ENCODE results near the gene AREL1.
"Not testable (repeated sequence)": the region's sequence is repeated elsewhere in the genome, so short reads cannot be mapped to it uniquely, and the experiment has no call there.

The AREL1 gene, protein sequence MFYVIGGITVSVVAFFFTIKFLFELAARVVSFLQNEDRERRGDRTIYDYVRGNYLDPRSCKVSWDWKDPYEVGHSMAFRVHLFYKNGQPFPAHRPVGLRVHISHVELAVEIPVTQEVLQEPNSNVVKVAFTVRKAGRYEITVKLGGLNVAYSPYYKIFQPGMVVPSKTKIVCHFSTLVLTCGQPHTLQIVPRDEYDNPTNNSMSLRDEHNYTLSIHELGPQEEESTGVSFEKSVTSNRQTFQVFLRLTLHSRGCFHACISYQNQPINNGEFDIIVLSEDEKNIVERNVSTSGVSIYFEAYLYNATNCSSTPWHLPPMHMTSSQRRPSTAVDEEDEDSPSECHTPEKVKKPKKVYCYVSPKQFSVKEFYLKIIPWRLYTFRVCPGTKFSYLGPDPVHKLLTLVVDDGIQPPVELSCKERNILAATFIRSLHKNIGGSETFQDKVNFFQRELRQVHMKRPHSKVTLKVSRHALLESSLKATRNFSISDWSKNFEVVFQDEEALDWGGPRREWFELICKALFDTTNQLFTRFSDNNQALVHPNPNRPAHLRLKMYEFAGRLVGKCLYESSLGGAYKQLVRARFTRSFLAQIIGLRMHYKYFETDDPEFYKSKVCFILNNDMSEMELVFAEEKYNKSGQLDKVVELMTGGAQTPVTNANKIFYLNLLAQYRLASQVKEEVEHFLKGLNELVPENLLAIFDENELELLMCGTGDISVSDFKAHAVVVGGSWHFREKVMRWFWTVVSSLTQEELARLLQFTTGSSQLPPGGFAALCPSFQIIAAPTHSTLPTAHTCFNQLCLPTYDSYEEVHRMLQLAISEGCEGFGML

GRCh38 chr14:74712499-74713394 is at the start of gene AREL1, which contains the start of gene FCF1:
Gene AREL1, minus strand, starts transcription at chr14:74713080. Its CDS starts 27,465 bp downstream, at chr14:74685615.
Gene FCF1, plus strand, starts transcription at chr14:74713144. Its CDS starts 54 bp downstream, at chr14:74713198.
- Histone ChIP-seq H3K4me3 (ENCODE audit: low read length) (peak within 1 kb of the TSS; percentile 99), H3K9ac (ENCODE audit: low read length) (peak within 1 kb of the TSS; percentile 94), H3K4me1 (ENCODE audit: control insufficient read depth, insufficient read depth, low read length) (peaks cover 23% of the 10 kb centered on the region), H3K27me3 (replicated peaks; ENCODE audit: control insufficient read depth, insufficient read depth, low read length) (no peaks in the 10 kb centered on the region), H3K9me3 (ENCODE audit: control insufficient read depth, low read length) (no peaks in the 10 kb centered on the region), H3K36me3 (ENCODE audit: control insufficient read depth, insufficient read depth, low read length, severe bottlenecking) (peaks cover 28% of the 10 kb centered on the region)
- peak; percentile 98 for DNase-seq (ENCODE audit: low read depth)

DNA sequence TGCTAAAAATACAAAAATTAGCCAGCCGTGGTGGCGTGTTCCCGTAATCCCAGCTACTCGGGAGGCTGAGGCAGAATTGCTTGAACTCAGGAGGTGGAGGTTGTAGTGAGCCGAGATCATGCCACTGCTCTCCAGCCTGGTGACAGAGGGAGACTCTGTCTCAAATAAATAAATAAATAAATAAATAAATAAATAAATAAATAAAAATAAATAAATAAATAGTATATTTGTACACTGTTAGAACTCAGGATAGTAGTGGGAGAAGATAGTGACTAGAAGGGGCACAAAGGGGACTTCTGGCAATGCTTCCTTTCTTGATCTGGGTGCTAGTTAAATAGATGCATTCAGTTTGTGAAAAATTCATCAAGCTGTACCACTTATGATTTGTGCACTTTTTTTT is 45.6 kb upstream of the AREL1 start:
- not testable (repeated sequence) for H3K36me3 ChIP-seq (ENCODE audit: control insufficient read depth, insufficient read depth, low read length, severe bottlenecking); H3K9ac ChIP-seq (ENCODE audit: low read length); DNase-seq (ENCODE audit: low read depth); H3K9me3 ChIP-seq (ENCODE audit: control insufficient read depth, low read length); H3K4me1 ChIP-seq (ENCODE audit: control insufficient read depth, insufficient read depth, low read length); H3K27me3 ChIP-seq (replicated peaks; ENCODE audit: control insufficient read depth, insufficient read depth, low read length); H3K4me3 ChIP-seq (ENCODE audit: low read length)

DNA sequence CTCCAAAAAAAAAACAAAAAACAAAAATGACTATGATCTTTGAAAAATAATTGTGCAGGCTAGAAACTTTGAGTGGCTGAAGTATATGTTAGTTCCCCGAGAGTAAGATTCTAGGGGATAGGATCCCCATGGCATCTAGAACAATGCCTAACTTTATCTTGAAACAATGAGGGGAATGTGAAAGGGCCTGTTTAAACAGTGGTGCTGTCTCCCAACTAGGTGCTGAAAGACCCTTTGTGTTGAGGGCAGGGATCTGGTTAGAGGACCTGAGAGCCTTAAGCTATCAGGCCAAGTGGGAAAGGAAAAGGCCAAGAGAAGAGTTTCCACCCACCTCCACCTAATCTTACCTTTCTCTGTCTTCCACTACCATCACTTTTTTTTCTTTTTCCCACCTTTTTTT is 43.4 kb upstream of the AREL1 start:
- H3K9me3 ChIP-seq (ENCODE audit: control insufficient read depth, low read length), result peaks cover 5% of the 10 kb centered on the region
- no peaks in the 10 kb centered on the region for H3K27me3 ChIP-seq (replicated peaks; ENCODE audit: control insufficient read depth, insufficient read depth, low read length)
- H3K9ac ChIP-seq (ENCODE audit: low read length), result no peak overlapping the region
- no peaks in the 10 kb centered on the region for H3K4me1 ChIP-seq (ENCODE audit: control insufficient read depth, insufficient read depth, low read length)
- H3K4me3 ChIP-seq (ENCODE audit: low read length), result no peak overlapping the region
- no peaks in the 10 kb centered on the region for H3K36me3 ChIP-seq (ENCODE audit: control insufficient read depth, insufficient read depth, low read length, severe bottlenecking)
- DNase-seq (ENCODE audit: low read depth), result no peak

- Histone ChIP-seq H3K4me1 (ENCODE audit: control insufficient read depth, insufficient read depth, low read length) (no peaks in the 10 kb centered on the region), H3K27me3 (replicated peaks; ENCODE audit: control insufficient read depth, insufficient read depth, low read length) (no peaks in the 10 kb centered on the region), H3K9ac (ENCODE audit: low read length) (no peak overlapping the region), H3K9me3 (ENCODE audit: control insufficient read depth, low read length) (peaks cover 5% of the 10 kb centered on the region), H3K36me3 (ENCODE audit: control insufficient read depth, insufficient read depth, low read length, severe bottlenecking) (no peaks in the 10 kb centered on the region), H3K4me3 (ENCODE audit: low read length) (no peak overlapping the region)
- DNase-seq (ENCODE audit: low read depth), result no peak
Measured at GRCh38 chr14:74754899-74755298, 42.0 kb upstream of the AREL1 start.

DNA sequence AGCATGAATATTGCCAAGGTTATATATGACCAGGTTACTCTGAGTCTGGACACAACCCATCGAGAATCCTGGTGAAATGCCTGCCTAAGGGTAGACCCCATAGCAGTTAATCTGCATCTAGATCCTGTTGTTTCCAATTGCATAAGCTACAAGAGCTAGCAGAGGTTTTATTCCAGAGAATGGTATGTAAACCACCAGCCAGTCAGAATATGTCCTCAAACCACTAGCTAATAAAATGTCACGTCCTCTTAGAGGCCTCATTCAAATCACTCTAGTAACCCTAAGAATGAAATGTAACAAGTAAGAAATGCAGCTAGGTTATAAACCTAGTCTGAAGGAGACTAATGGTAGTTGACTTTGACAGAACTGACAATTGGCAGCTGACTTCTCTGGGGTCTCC is 41.3 kb upstream of the AREL1 start:
- peak; percentile 23 for DNase-seq (ENCODE audit: low read depth)
- H3K4me1 ChIP-seq (ENCODE audit: control insufficient read depth, insufficient read depth, low read length), result no peaks in the 10 kb centered on the region
- no peak overlapping the region for H3K4me3 ChIP-seq (ENCODE audit: low read length)
- H3K27me3 ChIP-seq (replicated peaks; ENCODE audit: control insufficient read depth, insufficient read depth, low read length), result no peaks in the 10 kb centered on the region
- peaks cover 5% of the 10 kb centered on the region for H3K9me3 ChIP-seq (ENCODE audit: control insufficient read depth, low read length)
- H3K9ac ChIP-seq (ENCODE audit: low read length), result no peak overlapping the region
- H3K36me3 ChIP-seq (ENCODE audit: control insufficient read depth, insufficient read depth, low read length, severe bottlenecking), result no peaks in the 10 kb centered on the region

- H3K9me3 ChIP-seq (ENCODE audit: control insufficient read depth, low read length), result no peaks in the 10 kb centered on the region
- no peaks in the 10 kb centered on the region for H3K36me3 ChIP-seq (ENCODE audit: control insufficient read depth, insufficient read depth, low read length, severe bottlenecking)
- no peaks in the 10 kb centered on the region for H3K27me3 ChIP-seq (replicated peaks; ENCODE audit: control insufficient read depth, insufficient read depth, low read length)
- DNase-seq (ENCODE audit: low read depth), result no peak
- H3K4me3 ChIP-seq (ENCODE audit: low read length), result no peak overlapping the region
- H3K4me1 ChIP-seq (ENCODE audit: control insufficient read depth, insufficient read depth, low read length), result no peaks in the 10 kb centered on the region
- H3K9ac ChIP-seq (ENCODE audit: low read length), result no peak overlapping the region
Measured at GRCh38 chr14:74747237-74747636, 34.4 kb upstream of the AREL1 start.

- Histone ChIP-seq H3K9ac (ENCODE audit: low read length) (no peak overlapping the region), H3K9me3 (ENCODE audit: control insufficient read depth, low read length) (no peaks in the 10 kb centered on the region), H3K27me3 (replicated peaks; ENCODE audit: control insufficient read depth, insufficient read depth, low read length) (no peaks in the 10 kb centered on the region), H3K4me1 (ENCODE audit: control insufficient read depth, insufficient read depth, low read length) (no peaks in the 10 kb centered on the region), H3K4me3 (ENCODE audit: low read length) (no peak overlapping the region), H3K36me3 (ENCODE audit: control insufficient read depth, insufficient read depth, low read length, severe bottlenecking) (peaks cover 17% of the 10 kb centered on the region)
- no peak for DNase-seq (ENCODE audit: low read depth)
Measured at GRCh38 chr14:74739293-74740030, 26.6 kb upstream of the AREL1 start.

GRCh38 chr14:74737753-74738325 is 25.0 kb upstream of the AREL1 start:
- Histone ChIP-seq H3K4me1 (ENCODE audit: control insufficient read depth, insufficient read depth, low read length) (no peaks in the 10 kb centered on the region), H3K9ac (ENCODE audit: low read length) (no peak overlapping the region), H3K4me3 (ENCODE audit: low read length) (no peak overlapping the region), H3K27me3 (replicated peaks; ENCODE audit: control insufficient read depth, insufficient read depth, low read length) (no peaks in the 10 kb centered on the region), H3K9me3 (ENCODE audit: control insufficient read depth, low read length) (no peaks in the 10 kb centered on the region), H3K36me3 (ENCODE audit: control insufficient read depth, insufficient read depth, low read length, severe bottlenecking) (peaks cover 32% of the 10 kb centered on the region)
- DNase-seq (ENCODE audit: low read depth), result peak; percentile 14

DNA sequence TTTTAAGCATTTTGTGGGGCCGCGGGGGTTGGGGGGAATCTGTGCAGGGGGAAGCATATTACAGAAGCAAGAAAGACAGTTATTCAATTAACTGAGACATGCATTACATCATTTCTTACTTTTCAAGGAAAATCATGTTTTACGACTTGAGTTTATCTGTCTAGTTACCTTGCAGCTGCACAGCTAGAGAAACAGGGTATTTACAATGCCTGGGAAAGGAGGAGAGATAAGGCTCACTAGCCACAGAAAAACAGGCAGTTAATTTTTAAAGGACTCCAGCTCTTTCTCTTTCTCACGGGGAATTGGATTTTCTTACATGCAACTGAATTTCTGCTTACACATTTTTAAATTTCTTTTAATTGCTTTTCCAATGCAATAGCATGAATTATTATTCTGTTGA is 22.2 kb upstream of the AREL1 start:
- Histone ChIP-seq H3K36me3 (ENCODE audit: control insufficient read depth, insufficient read depth, low read length, severe bottlenecking) (peaks cover 35% of the 10 kb centered on the region), H3K4me3 (ENCODE audit: low read length) (no peak overlapping the region), H3K4me1 (ENCODE audit: control insufficient read depth, insufficient read depth, low read length) (no peaks in the 10 kb centered on the region), H3K27me3 (replicated peaks; ENCODE audit: control insufficient read depth, insufficient read depth, low read length) (no peaks in the 10 kb centered on the region), H3K9ac (ENCODE audit: low read length) (no peak overlapping the region), H3K9me3 (ENCODE audit: control insufficient read depth, low read length) (no peaks in the 10 kb centered on the region)
- DNase-seq (ENCODE audit: low read depth), result no peak

- H3K4me3 ChIP-seq (ENCODE audit: low read length), result no peak overlapping the region
- H3K4me1 ChIP-seq (ENCODE audit: control insufficient read depth, insufficient read depth, low read length), result no peaks in the 10 kb centered on the region
- peaks cover 30% of the 10 kb centered on the region for H3K36me3 ChIP-seq (ENCODE audit: control insufficient read depth, insufficient read depth, low read length, severe bottlenecking)
- no peaks in the 10 kb centered on the region for H3K27me3 ChIP-seq (replicated peaks; ENCODE audit: control insufficient read depth, insufficient read depth, low read length)
- DNase-seq (ENCODE audit: low read depth), result no peak
- H3K9ac ChIP-seq (ENCODE audit: low read length), result no peak overlapping the region
- no peaks in the 10 kb centered on the region for H3K9me3 ChIP-seq (ENCODE audit: control insufficient read depth, low read length)
Measured at GRCh38 chr14:74733221-74733620, 20.3 kb upstream of the AREL1 start.
